SKM-1 treated with dmso at 0.1 percent for 144 hours (cell line): ENCODE data around the gene RFTN1.

Experiments used
- DNase-seq: peaks from one replicate; lab custom pipeline; 2025; ENCODE audit not compliant: unreplicated experiment; lab: John Stamatoyannopoulos, UW

Gene RFTN1

DNA sequence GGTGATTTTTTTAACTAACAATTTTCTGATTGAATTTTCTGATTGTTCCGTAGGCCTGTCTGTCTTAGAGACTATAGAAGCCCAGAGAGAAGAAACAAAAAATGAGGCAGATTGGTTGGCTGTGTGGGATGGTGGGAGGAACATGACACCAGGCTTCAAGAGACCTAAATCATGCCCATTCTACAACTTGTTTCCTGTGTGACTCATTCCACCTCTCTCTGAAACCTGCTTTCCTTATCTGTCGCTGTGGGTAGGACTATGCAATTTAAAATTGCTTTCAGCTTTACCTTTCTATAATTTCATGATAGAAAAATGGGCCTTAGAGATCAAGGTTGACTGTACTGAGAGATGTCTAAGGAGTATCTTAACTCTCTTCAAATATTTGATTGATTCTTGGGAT lies 203.9 kb downstream of the RFTN1 start:
- DNase-seq = no peak

DNA sequence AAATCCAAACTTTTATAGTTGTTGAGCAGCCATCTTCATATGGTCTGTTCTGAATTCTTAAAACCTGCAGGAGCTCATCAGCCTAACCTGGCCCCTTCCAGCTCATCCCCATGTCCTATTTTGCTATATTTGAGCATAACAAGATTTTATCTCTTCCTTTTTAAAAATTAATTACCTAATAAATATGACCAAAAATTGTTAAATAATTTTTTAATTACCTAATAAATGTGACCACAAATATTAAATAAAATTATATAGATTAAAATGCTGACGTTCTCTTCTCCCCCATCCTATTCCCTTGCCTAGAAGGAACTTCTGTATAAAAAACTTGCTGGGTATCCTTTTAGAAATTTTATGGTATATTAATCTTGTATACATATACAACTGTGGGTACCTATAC lies 204.8 kb downstream of the RFTN1 start:
- no peak for DNase-seq

DNA sequence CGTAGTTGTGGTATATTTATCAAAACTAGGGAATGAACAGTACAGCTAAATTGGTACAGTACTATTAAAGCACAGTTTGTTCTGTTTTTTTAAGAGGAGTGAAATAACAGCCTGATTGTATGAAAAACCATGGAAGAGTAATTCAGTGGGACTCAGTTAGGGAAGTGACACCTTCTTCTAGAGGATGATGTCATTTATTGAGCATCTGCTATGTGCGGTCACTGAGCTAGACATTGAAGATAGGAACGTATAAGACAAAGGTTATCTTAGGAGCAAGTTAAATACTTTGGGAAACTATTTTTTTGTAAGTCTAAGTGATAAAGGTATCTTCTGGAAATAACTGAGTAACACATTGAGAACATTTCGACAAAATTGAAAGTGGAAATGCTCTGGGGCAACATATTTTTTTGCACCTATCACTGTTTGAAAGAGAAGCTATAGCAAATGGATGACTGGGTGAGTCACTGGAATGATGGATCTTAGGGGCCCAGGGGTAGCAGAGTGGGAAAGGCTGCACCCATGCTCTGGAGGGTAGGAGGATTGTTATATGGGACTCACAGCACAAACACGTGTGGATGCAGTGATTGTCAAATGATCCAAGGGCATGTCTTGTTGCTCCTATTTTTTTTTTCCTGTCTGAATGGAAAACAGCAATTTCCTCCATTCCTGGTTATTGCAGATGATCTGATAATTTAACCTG lies 205.5 kb downstream of the RFTN1 start:
- DNase-seq = no peak

- DNase-seq = no peak
These were observed 208.4 kb downstream of the RFTN1 start for GRCh38 chr3:16305111-16305541.

- DNase-seq = no peak
These were observed 209.2 kb downstream of the RFTN1 start for GRCh38 chr3:16304061-16305010.

- no peak for DNase-seq
These were observed 210.4 kb downstream of the RFTN1 start for GRCh38 chr3:16303037-16303575.

GRCh38 chr3:16302082-16302631 lies 211.3 kb downstream of the RFTN1 start:
- DNase-seq = no peak

DNA sequence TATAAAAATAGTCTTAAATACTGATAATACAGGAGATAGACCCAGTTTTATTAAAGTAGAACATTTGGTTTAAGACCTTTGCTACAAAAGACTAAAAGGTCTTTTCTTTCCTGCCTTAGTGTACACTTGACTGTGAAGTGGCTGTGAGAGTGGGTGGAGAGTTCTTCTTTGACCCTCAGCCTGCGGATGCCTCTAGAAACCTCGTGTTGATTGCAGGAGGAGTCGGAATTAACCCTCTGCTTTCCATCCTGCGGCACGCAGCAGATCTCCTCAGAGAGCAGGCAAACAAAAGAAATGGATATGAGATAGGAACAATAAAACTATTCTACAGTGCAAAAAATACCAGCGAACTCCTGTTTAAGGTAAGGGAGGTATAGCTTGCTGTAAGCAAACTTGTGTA lies 212.0 kb downstream of the RFTN1 start:
- DNase-seq = no peak

- no peak for DNase-seq
These were observed 212.6 kb downstream of the RFTN1 start for GRCh38 chr3:16300881-16301359.

GRCh38 chr3:16300307-16300706 lies 213.2 kb downstream of the RFTN1 start:
- no peak for DNase-seq

GRCh38 chr3:16299746-16300145 lies 213.8 kb downstream of the RFTN1 start:
- no peak for DNase-seq

DNA sequence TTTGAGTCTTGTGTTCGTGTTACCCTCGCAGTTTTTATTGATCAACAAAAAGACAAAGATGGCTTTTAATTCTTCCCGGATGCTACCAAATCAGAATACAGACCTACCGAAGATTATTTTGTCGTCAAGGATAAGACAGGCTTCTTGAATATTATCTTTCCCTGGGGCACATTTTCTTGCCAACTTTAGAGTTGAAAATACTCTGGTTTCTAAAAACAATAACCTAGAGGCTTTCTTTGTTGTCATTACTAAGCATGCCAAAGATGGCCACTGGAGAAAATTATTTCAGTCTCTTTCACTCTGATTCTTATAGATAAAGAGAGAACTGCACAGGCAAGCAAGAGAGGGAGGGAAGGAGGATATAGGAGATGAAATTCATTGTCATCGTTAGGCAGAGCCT lies 214.6 kb downstream of the RFTN1 start:
- DNase-seq = no peak

- no peak for DNase-seq
These were observed 215.3 kb downstream of the RFTN1 start for GRCh38 chr3:16297997-16298885.

GRCh38 chr3:16295298-16295890 lies 218.1 kb downstream of the RFTN1 start:
- DNase-seq = no peak

DNA sequence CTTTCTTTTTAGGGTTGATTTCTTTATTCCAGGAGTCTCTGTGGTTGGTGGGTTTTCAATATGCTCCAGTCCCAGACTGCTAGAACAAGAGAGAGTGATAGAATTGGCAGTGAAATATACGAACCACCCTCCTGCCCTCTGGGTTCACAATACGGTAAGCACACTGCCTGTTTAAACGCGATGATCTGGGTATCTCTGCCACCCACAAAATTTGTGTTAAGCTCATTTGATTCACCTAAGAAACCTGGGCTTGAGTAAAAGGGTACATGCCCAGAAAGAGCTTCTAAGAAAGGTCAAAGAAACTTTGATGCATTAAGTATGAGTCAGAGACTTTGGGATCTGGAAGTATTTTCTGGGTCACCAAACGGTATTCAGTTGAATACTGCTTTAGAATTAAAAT lies 218.7 kb downstream of the RFTN1 start:
- no peak for DNase-seq

DNA sequence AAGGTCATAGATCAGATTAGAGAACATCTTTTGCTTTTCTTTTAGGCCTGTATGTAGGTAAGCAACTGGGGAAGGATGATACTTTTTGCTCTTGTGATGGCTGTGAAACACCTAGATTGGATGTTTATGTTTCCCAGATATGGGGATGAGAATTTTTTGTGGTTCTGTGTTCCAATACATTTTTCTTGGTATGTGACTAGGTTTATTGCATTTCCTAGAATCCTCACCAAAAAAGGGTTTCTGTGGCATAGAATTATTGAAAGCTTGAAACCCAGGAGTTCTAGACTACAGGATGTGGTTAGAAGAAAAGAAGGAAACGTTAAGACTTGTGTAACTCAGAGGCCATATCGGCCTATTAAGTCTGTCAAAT lies 222.7 kb downstream of the RFTN1 start:
- DNase-seq = peak; percentile 55

- peak; percentile 67 for DNase-seq
These were observed 223.3 kb downstream of the RFTN1 start for GRCh38 chr3:16290007-16290826.

DNA sequence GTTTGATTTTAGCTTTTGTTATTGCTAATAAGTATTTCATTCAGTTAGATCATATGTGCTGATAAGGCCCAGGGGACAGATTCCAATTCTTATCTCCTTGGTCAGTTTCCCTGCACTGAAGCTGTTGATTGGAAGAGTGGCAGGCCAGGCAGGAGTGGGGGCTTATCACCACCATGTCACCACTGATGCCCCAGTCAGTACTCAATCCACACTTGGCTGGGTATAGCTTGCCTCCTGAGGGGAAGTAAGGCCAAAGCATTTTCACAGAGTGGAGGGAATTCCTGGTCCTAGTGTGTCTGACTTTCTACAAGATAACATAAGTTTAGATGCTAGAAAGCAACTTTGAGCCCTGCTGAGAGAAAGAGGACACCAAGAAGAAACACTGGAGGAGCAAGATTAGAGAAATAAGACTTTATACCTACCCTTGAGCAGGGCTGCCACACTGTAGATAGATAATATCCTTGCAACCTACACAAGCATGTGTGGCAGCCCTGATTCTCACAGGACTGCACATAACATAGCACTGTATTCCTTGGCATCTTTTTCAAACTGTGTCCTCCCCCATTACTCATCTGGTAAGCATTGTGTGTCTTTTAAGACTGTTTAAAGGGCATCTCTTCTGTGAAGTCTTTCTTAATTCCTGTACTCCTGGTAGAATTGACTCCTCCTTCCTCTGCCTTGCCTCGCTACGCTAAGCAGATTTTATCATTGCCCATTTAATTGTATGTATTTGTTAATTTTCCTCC lies 224.2 kb downstream of the RFTN1 start:
- no peak for DNase-seq

- DNase-seq = no peak
These were observed 224.8 kb downstream of the RFTN1 start for GRCh38 chr3:16288664-16289063.
